Epidermal melanocyte (primary cell): ENCODE measurements around the gene HIGD2A.
A peak's percentile ranks its signal among the peaks of the same experiment; 100 is the strongest.

Experiments
- DNase-seq: peaks from one replicate; pipeline ENCODE4 v3.0.0; 2011; ENCODE audit warnings: low spot score; ENCODE audit not compliant: insufficient read length

The HIGD2A gene

GRCh38 chr5:176368726-176369125 is 19.8 kb upstream of the HIGD2A start:
- no peak for DNase-seq

- DNase-seq, result no peak
Observed at GRCh38 chr5:176369934-176370711, 18.4 kb upstream of the HIGD2A start.

GRCh38 chr5:176371621-176372539 is 16.7 kb upstream of the HIGD2A start:
- DNase-seq, result no peak

- peak; percentile 68 for DNase-seq
Observed at GRCh38 chr5:176373100-176373818, 15.3 kb upstream of the HIGD2A start.

- DNase-seq, result no peak
Observed at GRCh38 chr5:176379881-176380280, 8.7 kb upstream of the HIGD2A start.

GRCh38 chr5:176381423-176381822 is 7.1 kb upstream of the HIGD2A start:
- DNase-seq, result no peak

GRCh38 chr5:176381979-176382378 is 6.6 kb upstream of the HIGD2A start:
- no peak for DNase-seq

- no peak for DNase-seq
Observed at GRCh38 chr5:176382721-176383120, 5.8 kb upstream of the HIGD2A start.

GRCh38 chr5:176383248-176383905 is 5.2 kb upstream of the HIGD2A start:
- no peak for DNase-seq

GRCh38 chr5:176383961-176384360 is 4.6 kb upstream of the HIGD2A start:
- DNase-seq, result no peak

GRCh38 chr5:176384366-176384930 is 4.1 kb upstream of the HIGD2A start:
- DNase-seq, result no peak

- DNase-seq, result no peak
Observed at GRCh38 chr5:176384991-176385390, 3.6 kb upstream of the HIGD2A start.

- DNase-seq, result no peak
Observed at GRCh38 chr5:176386491-176386890, 2.1 kb upstream of the HIGD2A start.

- DNase-seq, result no peak
Observed at GRCh38 chr5:176387384-176387925, 1.1 kb upstream of the HIGD2A start.

GRCh38 chr5:176388003-176388443 is 528 bp upstream of the HIGD2A start:
- DNase-seq, result no peak

GRCh38 chr5:176389135-176390123 is 878 bp downstream of the HIGD2A start:
- DNase-seq, result no peak

- no peak for DNase-seq
Observed at GRCh38 chr5:176391479-176391878, 2.9 kb downstream of the HIGD2A start.

GRCh38 chr5:176391999-176392398 is 3.4 kb downstream of the HIGD2A start:
- DNase-seq, result no peak

- DNase-seq, result no peak
Observed at GRCh38 chr5:176392526-176392925, 4.0 kb downstream of the HIGD2A start.
